ENCODE data around the gene PRKAR2B. TPM values are rescaled to one million over a fixed set of nuclear protein-coding genes. Genes with fewer than 3 reads are reported as not detected.

PRKAR2B gene
- total RNA-seq, 1 donor = 2.7 TPM

GRCh38 chr7:107187774-107188173 is 143.3 kb downstream of the PRKAR2B start:
- TF ChIP-seq CTCF (IDR thresholded peaks at IDR 0.05; ENCODE audit: insufficient read depth, low read length) = no peak
- no peak overlapping the region for H3K4me3 ChIP-seq (ENCODE audit: low read depth, low read length)
- DNase-seq (ENCODE audit: low read depth) = no peak

GRCh38 chr7:107190090-107190489 is 145.6 kb downstream of the PRKAR2B start:
- H3K4me3 ChIP-seq (ENCODE audit: low read depth, low read length) = no peak overlapping the region
- no peak for DNase-seq (ENCODE audit: low read depth)
- TF ChIP-seq CTCF (IDR thresholded peaks at IDR 0.05; ENCODE audit: insufficient read depth, low read length) = no peak

- no peak for TF ChIP-seq CTCF (IDR thresholded peaks at IDR 0.05; ENCODE audit: insufficient read depth, low read length)
- no peak for DNase-seq (ENCODE audit: low read depth)
- H3K4me3 ChIP-seq (ENCODE audit: low read depth, low read length) = no peak overlapping the region
These were observed 149.5 kb downstream of the PRKAR2B start for GRCh38 chr7:107194052-107194451.

GRCh38 chr7:107196834-107197610 is 152.5 kb downstream of the PRKAR2B start:
- DNase-seq (ENCODE audit: low read depth) = no peak
- no peak overlapping the region for H3K4me3 ChIP-seq (ENCODE audit: low read depth, low read length)
- TF ChIP-seq CTCF (IDR thresholded peaks at IDR 0.05; ENCODE audit: insufficient read depth, low read length) = no peak

GRCh38 chr7:107201795-107202450 is 157.4 kb downstream of the PRKAR2B start:
- peak; percentile 20 for DNase-seq (ENCODE audit: low read depth)
- H3K4me3 ChIP-seq (ENCODE audit: low read depth, low read length) = no peak overlapping the region
- TF ChIP-seq CTCF (IDR thresholded peaks at IDR 0.05; ENCODE audit: insufficient read depth, low read length) = peak; percentile 48

GRCh38 chr7:107203607-107204006 is 159.1 kb downstream of the PRKAR2B start:
- DNase-seq (ENCODE audit: low read depth) = no peak
- no peak overlapping the region for H3K4me3 ChIP-seq (ENCODE audit: low read depth, low read length)
- no peak for TF ChIP-seq CTCF (IDR thresholded peaks at IDR 0.05; ENCODE audit: insufficient read depth, low read length)

Measured in fibroblast of the aortic adventitia (primary cell).